Stimulated activated CD8-positive, alpha-beta memory T cell treated with anti-CD3 and anti-CD28 coated beads, Interleukin-2, amount 100 ng/mL, for 1 hour (primary cell): ENCODE measurements around the gene BARHL1.
"Not testable (repeated sequence)": the region's sequence is repeated elsewhere in the genome, so short reads cannot be mapped to it uniquely, and the experiment has no call there.

ENCODE experiments used
- DNase-seq, 2 donors: peaks; one replicate each; pipeline ENCODE4 v3.0.0-alpha.2; 2020; ENCODE audit warnings: low read depth in 2 of 2

The BARHL1 gene

GRCh38 chr9:132556714-132557113 lies 25.7 kb upstream of the BARHL1 start:
- no peak for DNase-seq

GRCh38 chr9:132557159-132557558 lies 25.2 kb upstream of the BARHL1 start:
- no peak for DNase-seq

- DNase-seq: no peak
Measured at GRCh38 chr9:132559711-132560110, 22.7 kb upstream of the BARHL1 start.

- no peak for DNase-seq
Measured at GRCh38 chr9:132560616-132561202, 21.7 kb upstream of the BARHL1 start.

- DNase-seq: no peak
Measured at GRCh38 chr9:132562306-132562573, 20.2 kb upstream of the BARHL1 start.

GRCh38 chr9:132564526-132564925 lies 17.9 kb upstream of the BARHL1 start:
- no peak for DNase-seq

GRCh38 chr9:132568787-132569186 lies 13.6 kb upstream of the BARHL1 start:
- DNase-seq: not testable (repeated sequence)

GRCh38 chr9:132571806-132572600 lies 10.4 kb upstream of the BARHL1 start:
- no peak for DNase-seq

- no peak for DNase-seq
Measured at GRCh38 chr9:132572921-132573320, 9.5 kb upstream of the BARHL1 start.

GRCh38 chr9:132575005-132575609 lies 7.3 kb upstream of the BARHL1 start:
- DNase-seq: peak in 1 of 2 donors; percentile 13

- no peak for DNase-seq
Measured at GRCh38 chr9:132575811-132576210, 6.6 kb upstream of the BARHL1 start.

- no peak for DNase-seq
Measured at GRCh38 chr9:132577119-132577518, 5.3 kb upstream of the BARHL1 start.

- DNase-seq: no peak
Measured at GRCh38 chr9:132578367-132578932, 4.0 kb upstream of the BARHL1 start.

GRCh38 chr9:132579427-132579798 lies 3.0 kb upstream of the BARHL1 start:
- no peak for DNase-seq

GRCh38 chr9:132582786-132583583 lies 579 bp downstream of the BARHL1 start:
- no peak for DNase-seq

- no peak for DNase-seq
Measured at GRCh38 chr9:132583584-132584304, 1.3 kb downstream of the BARHL1 start.

- DNase-seq: no peak
Measured at GRCh38 chr9:132584601-132585560, 2.5 kb downstream of the BARHL1 start.

GRCh38 chr9:132585954-132586829 lies 3.8 kb downstream of the BARHL1 start:
- DNase-seq: no peak

- DNase-seq: no peak
Measured at GRCh38 chr9:132586830-132587591, 4.6 kb downstream of the BARHL1 start.
